ENCODE measurements around the gene NYAP1. TPM values are rescaled to one million over a fixed set of nuclear protein-coding genes. Genes with fewer than 3 reads are reported as not detected.

The NYAP1 gene
- total RNA-seq (2022; extraction: Qiagen RNA extraction), result 3.9 to 7.8 TPM (median 6.4 TPM) in 5 replicates

GRCh38 chr7:100483722-100484672, at the start of gene NYAP1:
NYAP1 (plus strand) TSS chr7:100483927; CDS start chr7:100485312, 1,385 bp downstream.

DNA sequence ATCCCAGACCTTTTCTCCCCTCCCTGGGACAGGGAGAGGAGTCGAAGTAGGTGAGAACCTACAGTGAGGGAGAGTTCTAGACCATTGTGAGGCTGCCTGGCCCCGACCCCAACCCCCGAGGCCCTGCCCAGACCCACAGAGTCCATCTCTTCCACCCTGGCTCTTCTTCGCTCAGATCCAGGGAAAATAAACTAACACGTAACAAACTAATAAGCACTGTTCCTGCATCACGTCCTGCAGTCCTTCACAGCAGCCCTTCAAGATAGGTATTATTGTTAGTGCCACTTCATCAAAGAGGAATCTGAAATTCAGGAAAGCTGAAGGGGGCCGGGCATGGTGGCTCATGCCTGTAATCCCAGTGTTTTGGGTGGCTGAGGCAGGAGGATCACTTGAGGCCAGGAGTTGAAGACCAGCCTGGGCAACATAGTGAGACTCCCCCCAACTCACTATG, 19.5 kb upstream of the NYAP1 start, which contains the start of gene SPACDR:
Gene SPACDR, minus strand, starts transcription at position 51 of the 451 bp plus-strand sequence. CDS start 235 bp downstream, outside the sequence.

DNA sequence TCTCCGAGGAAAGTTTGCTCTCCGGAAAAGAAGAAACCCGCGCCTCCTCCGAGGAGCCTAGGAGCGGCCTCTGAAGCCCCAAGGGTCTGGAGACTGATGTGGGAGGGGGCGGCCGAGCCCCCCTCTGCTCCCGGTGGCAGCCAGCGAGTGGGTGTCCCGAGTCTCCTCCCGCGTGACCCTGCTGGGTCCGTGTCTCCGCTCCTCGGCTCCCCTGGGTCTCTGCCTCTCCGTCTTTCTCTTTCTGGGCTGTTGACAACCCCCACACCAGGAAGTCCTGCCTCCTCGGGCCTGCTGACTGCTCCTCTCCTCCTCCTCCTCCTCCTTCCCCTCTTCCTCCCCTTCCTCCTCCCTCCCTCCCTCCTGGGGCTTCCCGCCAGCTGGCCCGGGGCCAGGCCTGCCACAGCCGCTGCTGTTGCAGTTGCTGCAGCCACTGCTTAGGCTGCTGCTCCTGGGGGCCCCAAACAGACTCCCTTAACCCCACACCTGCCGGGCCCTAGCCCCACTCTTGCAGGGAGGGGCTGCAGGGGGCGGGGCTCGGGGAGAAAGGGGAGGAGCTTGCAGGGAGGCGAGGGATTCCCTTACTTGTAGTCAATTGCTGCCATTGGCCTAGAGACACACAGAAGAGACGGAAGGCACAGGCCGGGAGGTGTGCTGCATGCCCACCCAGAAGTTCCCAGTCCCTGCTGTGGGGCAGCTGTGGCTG, 4.6 kb upstream of the NYAP1 start, which contains the start of gene TSC22D4:
Gene TSC22D4, minus strand, starts transcription at position 257 of the 703 bp plus-strand sequence. CDS start 1,176 bp downstream, outside the sequence.

DNA sequence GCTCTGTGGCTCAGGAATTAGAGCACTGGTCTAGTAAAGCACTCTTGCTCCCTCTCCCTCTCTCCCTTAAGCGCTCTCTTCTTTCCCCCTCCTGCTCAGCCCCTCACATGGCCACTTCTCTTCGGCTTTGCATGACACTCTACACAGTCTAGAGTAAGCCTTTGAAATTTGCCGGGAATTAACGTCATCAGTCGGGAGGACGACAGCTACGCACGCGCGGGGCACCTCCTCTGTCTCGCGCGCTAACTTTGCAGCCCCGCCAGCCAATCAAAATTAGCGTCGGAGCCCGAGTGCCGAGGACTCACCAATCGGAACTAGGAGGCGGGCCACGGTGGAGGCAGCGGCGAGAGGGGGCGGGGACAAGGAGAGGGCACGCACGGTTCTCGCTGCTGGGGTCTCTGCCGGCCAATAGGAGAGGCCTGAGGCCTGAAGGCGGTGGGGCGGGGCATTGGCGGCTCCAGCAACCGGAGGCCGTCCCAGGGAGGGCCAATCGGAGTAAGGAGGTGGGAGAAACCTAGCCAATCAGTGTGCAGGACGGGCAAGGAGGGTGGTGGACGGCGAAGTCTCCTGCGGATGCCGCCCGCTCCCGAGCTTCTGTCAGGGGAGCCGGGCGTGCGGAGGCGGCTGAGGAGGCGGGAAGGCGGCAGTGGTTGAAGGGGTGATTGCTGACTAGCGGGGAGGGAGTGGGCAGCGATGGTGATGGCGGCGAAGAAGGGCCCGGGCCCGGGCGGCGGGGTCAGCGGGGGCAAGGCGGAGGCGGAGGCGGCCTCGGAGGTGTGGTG, 55.1 kb downstream of the NYAP1 start, which contains the start of gene AGFG2:
Gene AGFG2, plus strand, starts transcription at position 550 of the 782 bp plus-strand sequence. Its CDS starts 144 bp downstream, at position 694.

Other genes with a start within 250 kb of the NYAP1 start
- not detected in 5 replicates for gene SPDYE3, start 176.2 kb upstream of the NYAP1 start, total RNA-seq (2022; extraction: Qiagen RNA extraction)
- gene PILRB, start 125.8 kb upstream of the NYAP1 start, total RNA-seq (2022; extraction: Qiagen RNA extraction), result 12.1 to 32.0 TPM (median 25.1 TPM) in 5 replicates
- 3.0 to 5.8 TPM (median 5.0 TPM) in 5 replicates for gene PILRA, start 110.4 kb upstream of the NYAP1 start, total RNA-seq (2022; extraction: Qiagen RNA extraction)
- gene ZCWPW1, start 55.2 kb upstream of the NYAP1 start, total RNA-seq (2022; extraction: Qiagen RNA extraction), result 0.86 to 1.7 TPM (median 1.5 TPM) in 5 replicates
- 37.5 to 52.8 TPM (median 47.6 TPM) in 5 replicates for gene MEPCE, start 54.1 kb upstream of the NYAP1 start, total RNA-seq (2022; extraction: Qiagen RNA extraction)
- gene PPP1R35, start 47.4 kb upstream of the NYAP1 start, total RNA-seq (2022; extraction: Qiagen RNA extraction), result 32.6 to 42.1 TPM (median 38.3 TPM) in 5 replicates
- gene SPACDR, start 19.7 kb upstream of the NYAP1 start, total RNA-seq (2022; extraction: Qiagen RNA extraction), result 0.47 to 1.1 TPM (median 0.89 TPM) in 5 replicates
- 49.8 to 72.0 TPM (median 61.8 TPM) in 5 replicates for gene TSC22D4, start 4.7 kb upstream of the NYAP1 start, total RNA-seq (2022; extraction: Qiagen RNA extraction)
- gene AGFG2, start 55.3 kb downstream of the NYAP1 start, total RNA-seq (2022; extraction: Qiagen RNA extraction), result 29.4 to 57.4 TPM (median 50.2 TPM) in 5 replicates
- gene SAP25, start 90.0 kb downstream of the NYAP1 start, total RNA-seq (2022; extraction: Qiagen RNA extraction), result 0.32 to 0.66 TPM (median 0.38 TPM) in 4 of 5 replicates, not detected in the other
- 10.2 to 19.5 TPM (median 15.7 TPM) in 5 replicates for gene LRCH4, start 102.2 kb downstream of the NYAP1 start, total RNA-seq (2022; extraction: Qiagen RNA extraction)
- 0.10 to 0.33 TPM (median 0.25 TPM) in 5 replicates for gene FBXO24, start 102.4 kb downstream of the NYAP1 start, total RNA-seq (2022; extraction: Qiagen RNA extraction)
- gene PCOLCE, start 118.4 kb downstream of the NYAP1 start, total RNA-seq (2022; extraction: Qiagen RNA extraction), result 6.8 to 10.9 TPM (median 8.8 TPM) in 5 replicates
- 15.5 to 21.8 TPM (median 20.2 TPM) in 5 replicates for gene MOSPD3, start 128.6 kb downstream of the NYAP1 start, total RNA-seq (2022; extraction: Qiagen RNA extraction)
- 1.9 to 2.7 TPM (median 2.4 TPM) in 5 replicates for gene TFR2, start 157.6 kb downstream of the NYAP1 start, total RNA-seq (2022; extraction: Qiagen RNA extraction)
- gene ACTL6B, start 172.5 kb downstream of the NYAP1 start, total RNA-seq (2022; extraction: Qiagen RNA extraction), result not detected in 5 replicates
- 159 to 275 TPM (median 264 TPM) in 5 replicates for gene GNB2, start 189.8 kb downstream of the NYAP1 start, total RNA-seq (2022; extraction: Qiagen RNA extraction)
- 8.9 to 19.9 TPM (median 15.2 TPM) in 5 replicates for gene GIGYF1, start 210.3 kb downstream of the NYAP1 start, total RNA-seq (2022; extraction: Qiagen RNA extraction)
- 69.0 to 94.3 TPM (median 86.0 TPM) in 5 replicates for gene POP7, start 222.2 kb downstream of the NYAP1 start, total RNA-seq (2022; extraction: Qiagen RNA extraction)
- 0.06 TPM in 1 of 5 replicates, not detected in the others for gene EPO, start 236.5 kb downstream of the NYAP1 start, total RNA-seq (2022; extraction: Qiagen RNA extraction)
- not detected in 5 replicates for gene ZAN, start 249.7 kb downstream of the NYAP1 start, total RNA-seq (2022; extraction: Qiagen RNA extraction)